HepG2 (cell line): ENCODE data around the gene OPA3. TPM values are rescaled to one million over a fixed set of nuclear protein-coding genes. Genes with fewer than 3 reads are reported as not detected.
A peak's percentile ranks its signal among the peaks of the same experiment; 100 is the strongest.

Experiments
- BRCA1 ChIP-seq: sonication (generic); formaldehyde crosslinking; IDR thresholded peaks from 2 replicates; pipeline ENCODE4 v1.4.0; 2020; ENCODE audit warnings: missing genetic modification reagents
- CCDC6 ChIP-seq: sonication (generic); formaldehyde crosslinking; IDR thresholded peaks from 2 replicates; pipeline ENCODE4 v1.8.1; 2022; ENCODE audit warnings: mild to moderate bottlenecking, missing genetic modification reagents, moderate library complexity
- GATAD1 ChIP-seq: IDR thresholded peaks from 2 replicates; pipeline ENCODE4 v1.6.1; 2016; ENCODE audit warnings: missing genetic modification reagents, missing compliant biosample characterization
- KDM2A ChIP-seq: sonication (generic); formaldehyde crosslinking; IDR thresholded peaks from 2 replicates; pipeline ENCODE4 v1.4.0; 2020; ENCODE audit warnings: low read depth, missing genetic modification reagents, borderline replicate concordance
- NR2C2 ChIP-seq: sonication (generic); formaldehyde crosslinking; IDR thresholded peaks from 2 replicates; pipeline ENCODE4 v1.4.0; 2020; ENCODE audit warnings: missing genetic modification reagents, mild to moderate bottlenecking, moderate library complexity, borderline replicate concordance
- PCBP1 ChIP-seq: fragments of 200-400 bp; formaldehyde crosslinking; IDR thresholded peaks from 2 replicates; pipeline ENCODE4 v1.6.1; 2017; ENCODE audit warnings: mild to moderate bottlenecking, low read depth, low read length, borderline replicate concordance
- RFX5 ChIP-seq: IDR thresholded peaks from 2 replicates; pipeline ENCODE4 v1.6.1; 2011; ENCODE audit warnings: low read depth, low read length, improper control_type of control experiment
- SAFB2 ChIP-seq: sonication (generic); formaldehyde crosslinking; IDR thresholded peaks from 2 replicates; pipeline ENCODE4 v1.5.1; 2020; ENCODE audit warnings: missing genetic modification reagents, low read depth, mild to moderate bottlenecking, borderline replicate concordance
- SUZ12 ChIP-seq: fragments of 150-350 bp; IDR thresholded peaks from 2 replicates; pipeline ENCODE4 v1.6.1; 2014; ENCODE audit warnings: low read depth, low read length
- TBL1XR1 ChIP-seq: fragments of 150-350 bp; IDR thresholded peaks from 2 replicates; pipeline ENCODE4 v1.6.1; 2014; ENCODE audit warnings: borderline replicate concordance, low read length; ENCODE audit not compliant: partially characterized antibody
- TMF1 ChIP-seq: sonication (generic); formaldehyde crosslinking; IDR thresholded peaks from 2 replicates; pipeline ENCODE4 v1.8.1; 2022; ENCODE audit warnings: low read depth, missing genetic modification reagents
- ZFP36L1 ChIP-seq: sonication (generic); formaldehyde crosslinking; IDR thresholded peaks from 2 replicates; pipeline ENCODE4 v1.8.0; 2022; ENCODE audit warnings: mild to moderate bottlenecking, missing genetic modification reagents, moderate library complexity
- ZNF383 ChIP-seq: sonication (generic); formaldehyde crosslinking; IDR thresholded peaks from 2 replicates; pipeline ENCODE4 v1.4.0; 2020; ENCODE audit warnings: missing genetic modification reagents, mild to moderate bottlenecking, borderline replicate concordance
- ZNF563 ChIP-seq: sonication (generic); formaldehyde crosslinking; IDR thresholded peaks from 2 replicates; pipeline ENCODE4 v1.8.0; 2022; ENCODE audit warnings: mild to moderate bottlenecking, moderate library complexity, missing genetic modification reagents
- ZNF7 ChIP-seq: IDR thresholded peaks from 2 replicates; pipeline ENCODE4 v1.6.1; 2016; ENCODE audit warnings: missing biosample characterization, missing genetic modification reagents
- ZNF768 ChIP-seq: sonication (generic); formaldehyde crosslinking; IDR thresholded peaks from 2 replicates; pipeline ENCODE4 v1.4.0; 2020; ENCODE audit warnings: missing genetic modification reagents
- polyA plus RNA-seq, 8 experiments: library from polyadenylated mRNA; depleted of rRNA in 3 of 8; stranded (reverse) in 7 of 8; unstranded in 1 of 8; fragments of >200 nt; fragmentation: Illumina TruSeq in 4 of 8; extraction: Trizol in 4 of 8; gene quantifications; 2 replicates each; pipeline versions ENCODE4 v1.2.1 to v1.2.3, GENCODE V29; 2011 to 2016; ENCODE audit warnings: low read depth in 4 of 8, missing spikeins in 1 of 8, mixed read lengths in 1 of 8; ENCODE audit not compliant: insufficient read depth in 1 of 8
- total RNA-seq, 5 experiments: library from RNA; depleted of rRNA; stranded (reverse); fragments of >200 nt; fragmentation: Illumina TruSeq; extraction: Trizol; gene quantifications; 2 replicates each; pipeline ENCODE4 v1.2.3, GENCODE V29; 2016; ENCODE audit warnings: low read depth in 1 of 5
- TF ChIP-seq, protein P1 (sequence below): sonication (generic); formaldehyde crosslinking; IDR thresholded peaks from 2 replicates; pipeline ENCODE4 v1.4.0; 2020; ENCODE audit warnings: low read depth, missing genetic modification reagents
- TF ChIP-seq, protein P2 (sequence below): fragments of 450-650 bp; IDR thresholded peaks from 2 replicates; pipeline ENCODE4 v1.6.1; 2017; ENCODE audit warnings: mild to moderate bottlenecking
- TF ChIP-seq, protein P3 (sequence below): IDR thresholded peaks from 2 replicates; pipeline ENCODE4 v1.6.1; 2016; ENCODE audit warnings: missing biosample characterization, missing genetic modification reagents, low read depth
- TF ChIP-seq, protein P4 (sequence below): sonication (generic); formaldehyde crosslinking; IDR thresholded peaks from 2 replicates; pipeline ENCODE4 v1.4.0; 2020; ENCODE audit warnings: mild to moderate bottlenecking, missing genetic modification reagents, borderline replicate concordance

The OPA3 gene
- total and polyA plus RNA-seq, 2 of the 13 experiments (the other 11 are each of a cell fraction or from before 2014, with no cell fraction given), result 8.3 to 17.7 TPM

DNA sequence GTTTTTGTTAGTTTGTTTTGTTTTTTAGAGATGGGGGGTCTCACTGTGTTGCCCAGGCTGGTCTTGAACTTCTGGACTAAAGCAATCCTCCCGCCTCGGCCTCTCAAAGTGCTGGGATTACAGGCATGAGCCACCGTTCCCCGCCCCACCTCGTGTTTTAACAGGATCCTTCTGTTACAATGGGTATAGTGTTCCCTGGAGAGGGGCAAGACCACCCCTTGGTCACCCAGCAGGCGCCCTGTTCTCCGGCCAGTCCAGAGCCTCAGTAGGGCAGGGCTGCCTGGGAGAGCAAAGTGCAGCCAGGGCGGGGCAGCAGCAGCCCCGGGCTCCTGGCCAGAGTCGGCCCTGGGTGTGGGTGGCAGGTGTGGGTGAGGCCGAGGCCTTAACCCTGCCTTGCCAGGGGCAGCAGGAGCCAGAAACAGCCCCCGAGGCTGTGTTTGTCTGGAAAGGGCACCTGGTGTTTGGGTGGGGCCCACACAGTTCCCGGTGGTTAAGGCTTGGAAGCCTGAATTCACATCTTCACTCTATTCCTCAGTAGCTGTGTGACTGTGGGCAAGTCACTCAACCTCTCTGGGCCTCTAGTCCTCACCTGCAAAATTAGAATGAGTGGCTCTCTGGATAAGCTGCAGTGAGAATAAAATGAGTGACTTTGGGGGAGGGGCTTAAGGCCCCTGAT, 70.1 kb downstream of the OPA3 start (continued):
- TF ChIP-seq, protein P1, sequence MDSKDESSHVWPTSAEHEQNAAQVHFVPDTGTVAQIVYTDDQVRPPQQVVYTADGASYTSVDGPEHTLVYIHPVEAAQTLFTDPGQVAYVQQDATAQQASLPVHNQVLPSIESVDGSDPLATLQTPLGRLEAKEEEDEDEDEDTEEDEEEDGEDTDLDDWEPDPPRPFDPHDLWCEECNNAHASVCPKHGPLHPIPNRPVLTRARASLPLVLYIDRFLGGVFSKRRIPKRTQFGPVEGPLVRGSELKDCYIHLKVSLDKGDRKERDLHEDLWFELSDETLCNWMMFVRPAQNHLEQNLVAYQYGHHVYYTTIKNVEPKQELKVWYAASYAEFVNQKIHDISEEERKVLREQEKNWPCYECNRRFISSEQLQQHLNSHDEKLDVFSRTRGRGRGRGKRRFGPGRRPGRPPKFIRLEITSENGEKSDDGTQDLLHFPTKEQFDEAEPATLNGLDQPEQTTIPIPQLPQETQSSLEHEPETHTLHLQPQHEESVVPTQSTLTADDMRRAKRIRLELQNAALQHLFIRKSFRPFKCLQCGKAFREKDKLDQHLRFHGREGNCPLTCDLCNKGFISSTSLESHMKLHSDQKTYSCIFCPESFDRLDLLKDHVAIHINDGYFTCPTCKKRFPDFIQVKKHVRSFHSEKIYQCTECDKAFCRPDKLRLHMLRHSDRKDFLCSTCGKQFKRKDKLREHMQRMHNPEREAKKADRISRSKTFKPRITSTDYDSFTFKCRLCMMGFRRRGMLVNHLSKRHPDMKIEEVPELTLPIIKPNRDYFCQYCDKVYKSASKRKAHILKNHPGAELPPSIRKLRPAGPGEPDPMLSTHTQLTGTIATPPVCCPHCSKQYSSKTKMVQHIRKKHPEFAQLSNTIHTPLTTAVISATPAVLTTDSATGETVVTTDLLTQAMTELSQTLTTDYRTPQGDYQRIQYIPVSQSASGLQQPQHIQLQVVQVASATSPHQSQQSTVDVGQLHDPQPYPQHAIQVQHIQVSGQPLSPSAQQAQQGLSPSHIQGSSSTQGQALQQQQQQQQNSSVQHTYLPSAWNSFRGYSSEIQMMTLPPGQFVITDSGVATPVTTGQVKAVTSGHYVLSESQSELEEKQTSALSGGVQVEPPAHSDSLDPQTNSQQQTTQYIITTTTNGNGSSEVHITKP (CRISPR knock-in tag), result peak; percentile 61; the same call in 1 of the 2 replicates
- no peak for TF ChIP-seq BRCA1 (CRISPR knock-in tag)
- no peak for TF ChIP-seq RFX5
- TF ChIP-seq, protein P2, sequence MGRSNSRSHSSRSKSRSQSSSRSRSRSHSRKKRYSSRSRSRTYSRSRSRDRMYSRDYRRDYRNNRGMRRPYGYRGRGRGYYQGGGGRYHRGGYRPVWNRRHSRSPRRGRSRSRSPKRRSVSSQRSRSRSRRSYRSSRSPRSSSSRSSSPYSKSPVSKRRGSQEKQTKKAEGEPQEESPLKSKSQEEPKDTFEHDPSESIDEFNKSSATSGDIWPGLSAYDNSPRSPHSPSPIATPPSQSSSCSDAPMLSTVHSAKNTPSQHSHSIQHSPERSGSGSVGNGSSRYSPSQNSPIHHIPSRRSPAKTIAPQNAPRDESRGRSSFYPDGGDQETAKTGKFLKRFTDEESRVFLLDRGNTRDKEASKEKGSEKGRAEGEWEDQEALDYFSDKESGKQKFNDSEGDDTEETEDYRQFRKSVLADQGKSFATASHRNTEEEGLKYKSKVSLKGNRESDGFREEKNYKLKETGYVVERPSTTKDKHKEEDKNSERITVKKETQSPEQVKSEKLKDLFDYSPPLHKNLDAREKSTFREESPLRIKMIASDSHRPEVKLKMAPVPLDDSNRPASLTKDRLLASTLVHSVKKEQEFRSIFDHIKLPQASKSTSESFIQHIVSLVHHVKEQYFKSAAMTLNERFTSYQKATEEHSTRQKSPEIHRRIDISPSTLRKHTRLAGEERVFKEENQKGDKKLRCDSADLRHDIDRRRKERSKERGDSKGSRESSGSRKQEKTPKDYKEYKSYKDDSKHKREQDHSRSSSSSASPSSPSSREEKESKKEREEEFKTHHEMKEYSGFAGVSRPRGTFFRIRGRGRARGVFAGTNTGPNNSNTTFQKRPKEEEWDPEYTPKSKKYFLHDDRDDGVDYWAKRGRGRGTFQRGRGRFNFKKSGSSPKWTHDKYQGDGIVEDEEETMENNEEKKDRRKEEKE, result no peak
- no peak for TF ChIP-seq NR2C2 (CRISPR knock-in tag)
- TF ChIP-seq ZNF383, result no peak
- TF ChIP-seq KDM2A (CRISPR knock-in tag), result no peak; the same call in 1 of the 2 replicates
- no peak for TF ChIP-seq SUZ12
- no peak for TF ChIP-seq PCBP1
- TF ChIP-seq ZFP36L1 (CRISPR knock-in tag), result no peak
- TF ChIP-seq GATAD1, result no peak
- 0 out of 2 replicates have a peak, but pooled peaks have one; percentile 18 for TF ChIP-seq CCDC6
- no peak for TF ChIP-seq TMF1 (CRISPR knock-in tag)
- no peak for TF ChIP-seq ZNF7 (CRISPR knock-in tag)
- TF ChIP-seq, protein P3, sequence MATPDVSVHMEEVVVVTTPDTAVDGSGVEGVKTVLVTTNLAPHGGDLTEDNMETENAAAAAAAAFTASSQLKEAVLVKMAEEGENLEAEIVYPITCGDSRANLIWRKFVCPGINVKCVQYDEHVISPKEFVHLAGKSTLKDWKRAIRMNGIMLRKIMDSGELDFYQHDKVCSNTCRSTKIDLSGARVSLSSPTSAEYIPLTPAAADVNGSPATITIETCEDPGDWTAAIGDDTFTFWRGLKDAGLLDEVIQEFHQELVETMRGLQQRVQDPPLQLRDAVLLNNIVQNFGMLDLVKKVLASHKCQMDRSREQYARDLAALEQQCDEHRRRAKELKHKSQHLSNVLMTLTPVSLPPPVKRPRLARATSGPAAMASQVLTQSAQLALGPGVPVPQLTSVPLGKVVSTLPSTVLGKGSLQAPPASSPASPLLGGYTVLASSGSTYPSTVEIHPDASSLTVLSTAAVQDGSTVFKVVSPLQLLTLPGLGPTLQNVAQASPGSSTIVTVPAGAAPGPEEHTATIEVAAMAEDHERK, result no peak
- no peak for TF ChIP-seq TBL1XR1
- TF ChIP-seq ZNF563, result peak; percentile 32; the same call in 1 of the 2 replicates
- 0 out of 2 replicates have a peak, but pooled peaks have one; percentile 26 for TF ChIP-seq SAFB2 (CRISPR knock-in tag)
- TF ChIP-seq, protein P4, sequence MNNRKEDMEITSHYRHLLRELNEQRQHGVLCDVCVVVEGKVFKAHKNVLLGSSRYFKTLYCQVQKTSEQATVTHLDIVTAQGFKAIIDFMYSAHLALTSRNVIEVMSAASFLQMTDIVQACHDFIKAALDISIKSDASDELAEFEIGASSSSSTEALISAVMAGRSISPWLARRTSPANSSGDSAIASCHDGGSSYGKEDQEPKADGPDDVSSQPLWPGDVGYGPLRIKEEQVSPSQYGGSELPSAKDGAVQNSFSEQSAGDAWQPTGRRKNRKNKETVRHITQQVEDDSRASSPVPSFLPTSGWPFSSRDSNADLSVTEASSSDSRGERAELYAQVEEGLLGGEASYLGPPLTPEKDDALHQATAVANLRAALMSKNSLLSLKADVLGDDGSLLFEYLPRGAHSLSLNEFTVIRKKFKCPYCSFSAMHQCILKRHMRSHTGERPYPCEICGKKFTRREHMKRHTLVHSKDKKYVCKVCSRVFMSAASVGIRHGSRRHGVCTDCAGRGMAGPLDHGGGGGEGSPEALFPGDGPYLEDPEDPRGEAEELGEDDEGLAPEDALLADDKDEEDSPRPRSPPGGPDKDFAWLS (CRISPR knock-in tag), result no peak
- TF ChIP-seq ZNF768, result peak; percentile 100
